ENCODE data around the gene RPS21. TPM values are rescaled to one million over a fixed set of nuclear protein-coding genes. Genes with fewer than 3 reads are reported as not detected.
"Not testable (repeated sequence)": the region's sequence is repeated elsewhere in the genome, so short reads cannot be mapped to it uniquely, and the experiment has no call there.

The RPS21 gene
- total and polyA plus RNA-seq, 4 donors = 965 to 6,824 (median 2,761) TPM

- H3K9me3 ChIP-seq (ENCODE audit: control insufficient read depth, low read length) = no peaks in the 10 kb centered on the region
- H3K27me3 ChIP-seq (ENCODE audit: control insufficient read depth in 1 of 2, insufficient read depth in 2 of 2, low read length in 1 of 2) = no peaks in the 10 kb centered on the region
- no peaks in the 10 kb centered on the region for H3K36me3 ChIP-seq (ENCODE audit: control insufficient read depth in 1 of 2, insufficient read depth in 2 of 2, low read length in 1 of 2)
- WGBS, 2 donors = 80 to 94% methylated on average over 7 to 9 of the region's 9 CpGs
- no peak for ATAC-seq (ENCODE audit: low FRiP score)
- H3K4me1 ChIP-seq (ENCODE audit: control insufficient read depth in 1 of 2, insufficient read depth in 2 of 2, low read length in 2 of 2) = no peaks in the 10 kb centered on the region
- H3K27ac ChIP-seq (ENCODE audit: low read depth in 1 of 2, low read length in 2 of 2) = no peak overlapping the region
- no peak overlapping the region for H3K4me3 ChIP-seq (ENCODE audit: low read length in 2 of 2)
- intact Hi-C loops (cut with DNase I) = no loop called here
- DNase-seq = no peak
Measured at GRCh38 chr20:62419759-62420158, 32.9 kb downstream of the RPS21 start.

GRCh38 chr20:62420846-62421715, 34.2 kb downstream of the RPS21 start:
- no peaks in the 10 kb centered on the region for H3K27me3 ChIP-seq (ENCODE audit: control insufficient read depth in 1 of 2, insufficient read depth in 2 of 2, low read length in 1 of 2)
- no peak overlapping the region for H3K27ac ChIP-seq (ENCODE audit: low read depth in 1 of 2, low read length in 2 of 2)
- no peaks in the 10 kb centered on the region for H3K9me3 ChIP-seq (ENCODE audit: control insufficient read depth, low read length)
- intact Hi-C loops (cut with DNase I) = no loop called here
- no peak for ATAC-seq (ENCODE audit: low FRiP score)
- no peaks in the 10 kb centered on the region for H3K4me1 ChIP-seq (ENCODE audit: control insufficient read depth in 1 of 2, insufficient read depth in 2 of 2, low read length in 2 of 2)
- no peak overlapping the region for H3K4me3 ChIP-seq (ENCODE audit: low read length in 2 of 2)
- WGBS, 2 donors = 89 to 90% methylated on average over 24 of the region's 24 CpGs
- H3K36me3 ChIP-seq (ENCODE audit: control insufficient read depth in 1 of 2, insufficient read depth in 2 of 2, low read length in 1 of 2) = no peaks in the 10 kb centered on the region
- DNase-seq = no peak

- no peaks in the 10 kb centered on the region for H3K27me3 ChIP-seq (ENCODE audit: control insufficient read depth in 1 of 2, insufficient read depth in 2 of 2, low read length in 1 of 2)
- intact Hi-C loops (cut with DNase I) = no loop called here
- ATAC-seq (ENCODE audit: low FRiP score) (no peak), DNase-seq (no peak)
- no peaks in the 10 kb centered on the region for H3K36me3 ChIP-seq (ENCODE audit: control insufficient read depth in 1 of 2, insufficient read depth in 2 of 2, low read length in 1 of 2)
- H3K4me1 ChIP-seq (ENCODE audit: control insufficient read depth in 1 of 2, insufficient read depth in 2 of 2, low read length in 2 of 2) = no peaks in the 10 kb centered on the region
- WGBS, 2 donors = 87 to 88% methylated on average over 6 of the region's 6 CpGs
- H3K27ac ChIP-seq (ENCODE audit: low read depth in 1 of 2, low read length in 2 of 2) = no peak overlapping the region
- no peaks in the 10 kb centered on the region for H3K9me3 ChIP-seq (ENCODE audit: control insufficient read depth, low read length)
- H3K4me3 ChIP-seq (ENCODE audit: low read length in 2 of 2) = no peak overlapping the region
Measured at GRCh38 chr20:62421716-62421990, 34.8 kb downstream of the RPS21 start.

GRCh38 chr20:62422636-62423325, 35.9 kb downstream of the RPS21 start:
- no peak for ATAC-seq (ENCODE audit: low FRiP score)
- Histone ChIP-seq H3K4me3 (ENCODE audit: low read length in 2 of 2) (no peak overlapping the region), H3K9me3 (ENCODE audit: control insufficient read depth, low read length) (no peaks in the 10 kb centered on the region), H3K27ac (ENCODE audit: low read depth in 1 of 2, low read length in 2 of 2) (no peak overlapping the region), H3K4me1 (ENCODE audit: control insufficient read depth in 1 of 2, insufficient read depth in 2 of 2, low read length in 2 of 2) (no peaks in the 10 kb centered on the region), H3K27me3 (ENCODE audit: control insufficient read depth in 1 of 2, insufficient read depth in 2 of 2, low read length in 1 of 2) (no peaks in the 10 kb centered on the region), H3K36me3 (ENCODE audit: control insufficient read depth in 1 of 2, insufficient read depth in 2 of 2, low read length in 1 of 2) (no peaks in the 10 kb centered on the region)
- DNase-seq = no peak
- intact Hi-C loops (cut with DNase I) = no loop called here
- WGBS, 2 donors = 89% methylated on average over 19 to 20 of the region's 20 CpGs

- Histone ChIP-seq H3K36me3 (ENCODE audit: control insufficient read depth in 1 of 2, insufficient read depth in 2 of 2, low read length in 1 of 2) (no peaks in the 10 kb centered on the region), H3K4me1 (ENCODE audit: control insufficient read depth in 1 of 2, insufficient read depth in 2 of 2, low read length in 2 of 2) (no peaks in the 10 kb centered on the region), H3K27me3 (ENCODE audit: control insufficient read depth in 1 of 2, insufficient read depth in 2 of 2, low read length in 1 of 2) (no peaks in the 10 kb centered on the region), H3K27ac (ENCODE audit: low read depth in 1 of 2, low read length in 2 of 2) (no peak overlapping the region), H3K4me3 (ENCODE audit: low read length in 2 of 2) (no peak overlapping the region), H3K9me3 (ENCODE audit: control insufficient read depth, low read length) (no peaks in the 10 kb centered on the region)
- 62 to 69% methylated on average over 10 of the region's 10 CpGs for WGBS, 2 donors
- ATAC-seq (ENCODE audit: low FRiP score) (no peak), DNase-seq (no peak)
- intact Hi-C loops (cut with DNase I) = no loop called here
Measured at GRCh38 chr20:62423326-62423706, 36.4 kb downstream of the RPS21 start.

GRCh38 chr20:62424249-62425107, 37.6 kb downstream of the RPS21 start:
- no peaks in the 10 kb centered on the region for H3K36me3 ChIP-seq (ENCODE audit: control insufficient read depth in 1 of 2, insufficient read depth in 2 of 2, low read length in 1 of 2)
- no peak for DNase-seq
- H3K27me3 ChIP-seq (ENCODE audit: control insufficient read depth in 1 of 2, insufficient read depth in 2 of 2, low read length in 1 of 2) = no peaks in the 10 kb centered on the region
- ATAC-seq (ENCODE audit: low FRiP score) = no peak
- H3K4me1 ChIP-seq (ENCODE audit: control insufficient read depth in 1 of 2, insufficient read depth in 2 of 2, low read length in 2 of 2) = no peaks in the 10 kb centered on the region
- H3K4me3 ChIP-seq (ENCODE audit: low read length in 2 of 2) = no peak overlapping the region
- intact Hi-C loops (cut with DNase I) = no loop called here
- H3K27ac ChIP-seq (ENCODE audit: low read depth in 1 of 2, low read length in 2 of 2) = no peak overlapping the region
- H3K9me3 ChIP-seq (ENCODE audit: control insufficient read depth, low read length) = no peaks in the 10 kb centered on the region
- 61 to 69% methylated on average over 22 to 23 of the region's 23 CpGs for WGBS, 2 donors

- Histone ChIP-seq H3K27ac (ENCODE audit: low read depth in 1 of 2, low read length in 2 of 2) (no peak overlapping the region), H3K27me3 (ENCODE audit: control insufficient read depth in 1 of 2, insufficient read depth in 2 of 2, low read length in 1 of 2) (no peaks in the 10 kb centered on the region), H3K4me3 (ENCODE audit: low read length in 2 of 2) (no peak overlapping the region), H3K9me3 (ENCODE audit: control insufficient read depth, low read length) (no peaks in the 10 kb centered on the region), H3K36me3 (ENCODE audit: control insufficient read depth in 1 of 2, insufficient read depth in 2 of 2, low read length in 1 of 2) (no peaks in the 10 kb centered on the region), H3K4me1 (ENCODE audit: control insufficient read depth in 1 of 2, insufficient read depth in 2 of 2, low read length in 2 of 2) (no peaks in the 10 kb centered on the region)
- WGBS, 2 donors = 90 to 94% methylated on average over 21 of the region's 21 CpGs
- no peak for DNase-seq
- ATAC-seq (ENCODE audit: low FRiP score) = no peak
- intact Hi-C loops (cut with DNase I) = no loop called here
Measured at GRCh38 chr20:62425281-62426058, 38.6 kb downstream of the RPS21 start.

- 95 to 99% methylated on average over 4 of the region's 4 CpGs for WGBS, 2 donors
- intact Hi-C loops (cut with DNase I); H3K4me1 ChIP-seq (ENCODE audit: control insufficient read depth in 1 of 2, insufficient read depth in 2 of 2, low read length in 2 of 2); H3K9me3 ChIP-seq (ENCODE audit: control insufficient read depth, low read length); H3K27ac ChIP-seq (ENCODE audit: low read depth in 1 of 2, low read length in 2 of 2); H3K27me3 ChIP-seq (ENCODE audit: control insufficient read depth in 1 of 2, insufficient read depth in 2 of 2, low read length in 1 of 2); ATAC-seq (ENCODE audit: low FRiP score); H3K4me3 ChIP-seq (ENCODE audit: low read length in 2 of 2); H3K36me3 ChIP-seq (ENCODE audit: control insufficient read depth in 1 of 2, insufficient read depth in 2 of 2, low read length in 1 of 2); DNase-seq: not testable (repeated sequence)
Measured at GRCh38 chr20:62426059-62426348, 39.1 kb downstream of the RPS21 start.
